SK-MEL-5 (cell line): ENCODE results near the gene MICU1. TPM values are rescaled to one million over a fixed set of nuclear protein-coding genes. Genes with fewer than 3 reads are reported as not detected.
A peak's percentile ranks its signal among the peaks of the same experiment; 100 is the strongest.
"Not testable (repeated sequence)": the region's sequence is repeated elsewhere in the genome, so short reads cannot be mapped to it uniquely, and the experiment has no call there.

Experiments used
- DNase-seq: peaks from one replicate; pipeline ENCODE4 v3.0.0-alpha.2; 2016; ENCODE audit warnings: low read depth, low spot score
- in situ Hi-C: cut with HindIII; loops from 2 replicates; pipeline ENCODE4 v1.10.0; 2016; ENCODE audit warnings: low sequenced_read_pairs, high pct_unique_total_duplicates, low pct_unique_long_range_greater_than_20kb
- total RNA-seq: library from RNA; depleted of rRNA; stranded (reverse); fragments of >200 nt; shearing (Covaris generic); gene quantifications from 2 replicates; pipeline ENCODE4 v1.2.3, GENCODE V29; 2014

Gene MICU1
- total RNA-seq, 1 experiment from 2014 or later = 34.8 TPM

DNA sequence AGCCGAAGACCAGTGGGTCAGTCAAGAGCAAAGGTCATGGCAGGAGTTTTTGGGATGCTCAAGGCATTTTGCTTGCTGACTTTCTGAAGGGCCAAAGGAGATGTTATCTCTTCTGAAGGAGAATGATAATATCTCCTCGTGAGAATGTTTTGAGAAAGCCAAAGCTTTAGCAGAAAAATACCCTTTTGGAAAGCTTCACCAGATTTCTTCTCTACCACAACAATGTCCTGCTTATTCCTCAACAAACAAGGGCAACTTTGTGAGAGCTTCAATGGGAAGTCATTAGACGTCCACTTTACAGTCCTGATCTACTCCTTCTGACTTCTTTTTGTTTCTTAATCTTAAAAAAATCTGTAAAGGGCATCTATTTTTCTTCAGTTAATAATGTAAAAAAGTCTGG is 138.4 kb downstream of the MICU1 start:
- in situ Hi-C loops = loop anchor here (25.0 kb wide), 1 partner anchor 200 kb away; the partner anchor contains the start of gene MCU
- peak; percentile 85 for DNase-seq

DNA sequence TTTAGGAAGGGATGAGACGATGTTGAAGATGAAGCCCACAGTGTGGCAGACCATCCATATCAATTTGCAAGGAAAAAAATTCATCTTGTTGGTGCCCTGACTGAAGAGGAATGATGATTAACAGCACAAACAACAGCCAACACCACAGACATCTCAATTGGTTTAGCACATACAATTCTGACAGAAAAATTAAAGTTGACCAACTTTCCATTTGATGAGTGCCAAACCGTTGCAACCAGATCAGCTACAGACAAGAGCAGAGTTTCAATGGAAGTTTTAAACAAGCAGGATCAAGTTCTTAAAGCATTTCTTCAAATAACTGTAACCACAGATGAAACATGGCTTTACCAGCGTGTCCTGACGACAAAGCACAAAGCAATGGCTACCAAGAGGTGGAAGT is 138.8 kb downstream of the MICU1 start:
- in situ Hi-C loops = loop anchor here (25.0 kb wide), 1 partner anchor 200 kb away; the partner anchor contains the start of gene MCU
- no peak for DNase-seq

DNA sequence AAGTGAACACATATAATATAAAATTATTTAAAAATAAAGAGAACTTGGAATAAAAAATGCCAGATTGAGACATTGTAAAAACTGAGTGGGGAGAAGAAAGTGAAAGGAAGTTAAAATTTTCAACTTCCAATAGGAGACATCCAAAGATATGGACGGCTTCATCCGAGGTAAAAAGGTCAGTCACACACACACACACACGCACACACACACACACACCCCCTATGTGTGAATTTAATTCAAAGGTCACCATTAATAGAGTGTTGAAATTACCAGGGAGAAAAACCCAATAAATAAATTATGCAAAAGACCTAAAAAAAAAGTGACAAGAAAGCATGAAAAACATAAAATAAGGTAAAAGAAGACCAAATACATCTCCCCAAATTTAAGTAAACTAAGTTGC is 140.2 kb downstream of the MICU1 start:
- no peak for DNase-seq
- in situ Hi-C loops = loop anchor here (25.0 kb wide), 1 partner anchor 202 kb away; the partner anchor contains the start of gene MCU

DNA sequence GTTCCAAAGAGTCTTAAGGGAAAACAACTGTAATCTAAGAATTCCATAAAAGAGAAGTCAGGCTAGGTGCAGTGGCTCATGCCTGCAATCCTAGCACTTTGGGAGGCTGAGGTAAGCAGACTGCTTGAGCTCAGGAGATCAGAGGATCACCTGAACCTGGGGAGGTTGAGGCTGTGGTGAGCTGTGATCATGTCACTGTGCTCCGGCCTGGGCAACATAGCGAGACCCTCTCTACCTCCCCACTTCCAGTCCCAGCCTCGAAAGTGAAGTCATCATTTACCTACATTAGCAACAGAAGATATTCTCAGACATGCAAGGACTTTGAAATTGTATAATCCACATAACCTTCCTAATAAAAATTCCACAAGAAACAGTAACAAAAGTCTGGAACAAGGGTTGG is 141.4 kb downstream of the MICU1 start:
- DNase-seq = no peak
- in situ Hi-C loops = loop anchor here (25.0 kb wide), 1 partner anchor 203 kb away; the partner anchor contains the start of gene MCU

DNA sequence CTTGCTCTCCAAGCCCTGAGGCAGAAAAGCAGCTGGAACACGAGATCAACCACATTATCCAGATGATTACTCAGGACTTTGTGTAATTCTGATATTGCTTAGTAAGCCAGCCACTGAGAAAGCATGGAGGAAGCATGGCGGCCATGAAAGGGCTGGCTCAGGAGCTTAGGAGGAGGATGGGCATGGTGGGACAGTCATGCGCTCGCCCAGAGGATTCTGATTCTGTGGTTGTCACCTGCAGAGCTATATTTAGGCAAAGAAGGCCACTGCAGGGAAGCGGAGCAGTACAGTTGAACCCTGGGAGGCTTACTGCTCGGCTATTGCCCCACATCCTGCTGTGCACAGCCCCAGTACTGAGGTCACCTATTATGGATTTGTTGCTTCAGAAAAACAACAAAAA is 142.4 kb downstream of the MICU1 start:
- in situ Hi-C loops = loop anchor here (25.0 kb wide), 1 partner anchor 204 kb away; the partner anchor contains the start of gene MCU
- DNase-seq = peak; percentile 16

DNA sequence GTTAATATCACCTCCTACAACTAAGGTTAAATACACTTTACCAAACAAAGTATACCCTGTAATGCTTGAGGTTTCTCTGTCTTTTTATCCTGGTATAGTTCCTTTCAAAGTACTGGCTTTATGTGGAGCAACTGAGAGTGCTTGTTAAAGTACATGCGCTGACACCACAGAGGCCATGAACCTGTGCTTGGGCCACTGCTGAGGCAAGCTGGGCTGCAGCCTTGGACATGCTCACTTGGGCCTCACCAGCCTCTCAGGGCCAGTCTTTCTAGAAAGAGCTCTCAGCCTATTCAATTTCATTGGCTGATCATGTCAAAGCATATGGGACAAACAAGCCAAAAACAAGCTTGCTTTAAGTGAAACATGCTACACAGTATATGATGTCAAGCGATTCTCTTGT is 145.0 kb downstream of the MICU1 start:
- DNase-seq = no peak
- in situ Hi-C loops = loop anchor here (25.0 kb wide), 1 partner anchor 206 kb away; the partner anchor contains the start of gene MCU

DNA sequence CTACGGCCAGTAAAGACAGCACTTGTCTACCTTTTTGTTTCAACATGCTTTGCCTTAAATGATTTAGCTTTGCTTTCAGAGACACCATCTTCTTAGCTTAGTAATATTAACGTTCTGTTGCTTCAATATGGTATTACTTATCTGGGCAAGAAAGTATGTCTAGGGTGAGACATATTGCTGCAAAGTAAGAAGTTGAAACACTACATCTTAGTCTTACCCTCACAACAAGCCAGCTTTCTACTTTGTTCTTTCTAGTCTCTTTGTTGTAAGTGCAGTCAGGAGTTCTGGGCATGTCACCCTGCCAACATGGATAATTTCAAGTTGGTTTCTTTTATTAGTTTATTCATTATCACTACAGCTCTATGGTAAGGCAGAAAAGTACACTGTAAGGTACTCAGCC is 148.4 kb downstream of the MICU1 start:
- no peak for DNase-seq
- in situ Hi-C loops = loop anchor here (25.0 kb wide), 1 partner anchor 210 kb away; the partner anchor contains the start of gene MCU

DNA sequence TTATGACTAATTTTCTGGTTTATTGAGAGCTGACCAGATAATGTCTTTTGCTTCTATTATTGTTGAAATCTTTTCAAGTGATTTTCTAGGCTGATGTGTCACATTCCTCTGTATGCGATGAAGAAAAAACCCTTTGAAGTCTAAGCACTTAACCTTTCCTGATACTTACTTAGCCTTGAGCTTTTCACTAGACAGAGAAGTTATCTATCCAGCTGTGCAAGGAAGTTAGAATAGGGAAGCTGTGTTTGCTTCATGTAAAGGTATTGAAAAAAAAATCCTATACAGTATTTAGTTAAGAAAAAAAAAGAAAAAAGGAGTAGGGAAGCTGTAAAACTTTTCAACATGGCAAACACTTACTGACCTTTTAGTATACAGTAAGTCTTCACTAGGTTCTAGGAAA is 153.6 kb downstream of the MICU1 start:
- in situ Hi-C loops = no loop called here
- DNase-seq = no peak

DNA sequence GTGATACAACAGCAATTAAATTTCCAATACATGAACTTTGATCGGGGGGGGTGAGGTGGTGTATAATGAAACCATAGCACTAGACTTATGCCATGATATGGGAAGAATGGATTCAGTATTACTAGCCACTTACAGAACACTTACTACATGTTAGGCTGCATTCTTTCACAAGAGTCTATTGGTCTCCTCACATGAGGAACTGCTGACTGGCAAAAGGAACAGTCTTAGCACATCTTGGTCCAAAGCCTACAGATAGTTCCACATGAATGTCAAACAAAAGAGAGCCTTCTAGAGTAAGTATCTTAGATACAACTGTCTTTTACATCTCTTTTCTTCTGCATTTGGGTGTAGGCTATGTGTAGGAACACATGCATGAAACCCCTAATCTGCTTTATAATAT is 155.2 kb downstream of the MICU1 start:
- DNase-seq = peak; percentile 33
- in situ Hi-C loops = no loop called here

DNA sequence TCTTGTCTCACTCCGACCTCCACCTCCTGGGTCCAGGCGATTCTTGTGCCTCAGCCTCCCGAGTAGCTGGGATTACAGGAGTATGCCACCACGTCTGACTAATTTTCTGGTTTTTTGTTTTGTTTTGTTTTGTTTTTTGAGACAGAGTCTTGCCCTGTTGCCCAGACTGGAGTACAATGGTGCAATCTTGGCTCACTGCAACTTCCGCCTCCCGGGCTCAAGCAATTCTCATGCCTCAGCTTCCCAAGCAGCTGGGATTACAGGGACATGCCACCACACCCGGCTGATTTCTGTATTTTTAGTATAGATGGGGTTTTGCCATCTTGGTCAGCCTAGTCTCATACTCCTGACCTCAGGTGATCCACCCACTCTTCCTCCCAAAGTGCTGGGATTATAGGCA is 158.8 kb downstream of the MICU1 start:
- DNase-seq, in situ Hi-C loops: not testable (repeated sequence)

DNA sequence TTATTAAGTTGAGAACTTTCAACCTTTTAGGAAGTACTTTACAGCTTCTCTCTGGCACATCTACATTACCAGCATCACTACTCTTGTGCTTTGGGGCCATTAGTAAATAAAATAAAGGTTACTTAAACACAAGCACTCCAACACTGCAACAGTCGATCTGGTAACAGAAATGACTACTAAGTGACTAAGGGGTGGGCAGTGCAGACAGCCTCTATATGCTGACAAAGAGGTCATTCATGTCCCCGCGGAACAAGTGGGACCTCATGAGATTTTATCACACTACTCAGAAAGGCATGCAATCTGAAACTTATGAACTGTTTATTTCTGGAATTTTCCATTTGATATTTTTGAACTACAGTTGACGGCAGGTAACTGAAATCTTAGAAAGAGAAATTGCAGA is 159.9 kb downstream of the MICU1 start:
- peak; percentile 56 for DNase-seq
- in situ Hi-C loops = no loop called here

DNA sequence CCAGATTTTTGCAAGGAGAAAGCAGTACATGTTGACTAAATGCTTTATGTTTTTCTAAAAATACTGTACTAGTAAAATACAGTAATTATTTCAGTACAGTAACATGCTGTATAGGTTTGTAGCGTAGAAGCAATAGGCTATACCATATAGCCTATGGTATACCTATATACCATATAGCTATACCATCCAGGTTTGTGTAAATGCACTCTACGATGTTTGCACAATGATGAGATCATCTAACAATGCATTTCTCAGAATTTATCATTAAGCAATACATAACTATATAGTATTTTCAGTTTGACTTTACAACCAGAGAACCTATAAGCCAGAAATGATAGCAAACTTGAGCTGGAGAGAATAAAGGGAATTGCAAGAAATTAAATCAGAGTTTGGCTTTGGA is 161.4 kb downstream of the MICU1 start:
- DNase-seq = no peak
- in situ Hi-C loops = no loop called here

DNA sequence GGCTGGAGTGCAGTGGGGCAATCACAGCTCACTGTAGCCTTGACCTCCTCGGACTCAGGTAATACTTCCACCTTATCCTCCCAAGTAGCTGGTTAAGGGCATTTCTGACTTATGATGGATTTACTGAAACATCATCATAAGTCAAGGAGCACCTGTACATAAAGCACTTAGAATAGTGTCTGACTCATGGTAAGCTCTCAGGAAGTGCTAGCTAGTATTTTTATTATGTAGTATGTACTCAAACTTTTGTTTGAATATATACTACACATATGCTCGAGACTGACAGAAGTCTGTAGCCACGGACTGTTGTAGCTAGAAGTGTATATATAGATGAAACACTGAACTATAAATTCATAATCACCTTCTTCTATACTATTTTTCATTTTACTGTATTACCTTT is 163.6 kb downstream of the MICU1 start:
- DNase-seq = no peak
- in situ Hi-C loops = no loop called here

DNA sequence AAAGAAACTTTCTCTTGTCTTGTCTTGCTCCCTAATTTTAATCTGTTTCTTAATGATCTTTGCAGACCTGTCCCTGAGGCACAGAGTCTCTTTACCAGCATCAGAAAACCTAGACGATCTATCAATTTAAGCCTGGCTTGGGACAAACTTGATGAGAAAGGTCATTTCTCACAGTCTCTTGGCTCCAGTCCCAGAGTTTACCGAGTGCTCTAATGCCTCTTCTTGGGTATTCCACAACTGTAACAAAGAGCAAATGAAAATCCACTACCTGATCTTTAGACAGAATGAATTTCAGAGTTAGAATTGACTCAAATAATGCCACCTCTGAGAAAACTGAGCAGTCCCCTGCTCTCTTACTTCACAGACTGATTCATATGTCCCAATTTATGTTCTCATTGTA is 164.8 kb downstream of the MICU1 start:
- in situ Hi-C loops = no loop called here
- no peak for DNase-seq

DNA sequence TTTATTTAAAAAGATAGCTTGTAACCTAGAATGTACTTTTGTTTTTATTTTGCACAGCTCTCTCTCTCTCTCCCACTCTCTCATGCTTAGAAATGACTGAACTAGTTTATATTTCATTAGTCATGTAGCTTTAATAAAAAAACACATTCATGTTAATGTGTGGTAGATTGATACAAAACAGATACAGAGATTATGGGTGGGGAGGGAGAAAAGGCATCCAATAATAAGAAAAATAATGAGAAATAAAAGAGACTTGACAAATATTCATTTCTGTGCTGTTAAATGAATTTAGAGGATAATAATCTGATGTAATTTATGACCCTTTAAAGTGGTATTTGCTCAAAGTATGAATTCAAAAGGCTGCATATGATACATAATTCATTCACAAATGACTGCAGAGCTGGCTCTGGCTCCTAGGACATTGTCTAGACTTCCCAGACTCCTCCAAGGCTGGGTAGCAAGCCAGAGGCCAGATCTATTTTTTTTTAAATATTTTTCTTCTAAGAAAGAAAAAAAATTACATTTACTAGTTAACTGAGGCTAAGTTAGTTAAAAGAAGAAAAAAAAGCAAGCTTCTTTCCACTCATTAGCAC is 165.5 kb downstream of the MICU1 start:
- in situ Hi-C loops = no loop called here
- no peak for DNase-seq

DNA sequence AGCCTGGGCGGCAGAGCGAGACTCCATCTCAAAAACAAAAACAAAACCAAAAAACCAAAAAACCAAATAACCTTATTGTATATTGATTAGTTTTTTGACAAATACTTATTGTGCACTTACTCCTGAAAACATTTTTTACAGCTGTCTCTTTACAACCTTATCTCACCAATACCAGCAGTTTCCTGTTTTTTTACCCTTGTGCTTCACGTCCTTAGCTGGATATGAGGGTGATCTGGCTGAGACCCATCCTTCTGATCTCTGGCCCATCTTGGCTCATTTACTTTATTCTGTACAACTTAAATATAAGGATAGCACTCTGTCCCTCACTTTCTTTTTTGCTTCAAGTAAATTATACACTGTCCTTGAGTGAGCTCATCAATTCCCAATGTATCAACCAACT is 166.6 kb downstream of the MICU1 start:
- no peak for DNase-seq
- in situ Hi-C loops = no loop called here

DNA sequence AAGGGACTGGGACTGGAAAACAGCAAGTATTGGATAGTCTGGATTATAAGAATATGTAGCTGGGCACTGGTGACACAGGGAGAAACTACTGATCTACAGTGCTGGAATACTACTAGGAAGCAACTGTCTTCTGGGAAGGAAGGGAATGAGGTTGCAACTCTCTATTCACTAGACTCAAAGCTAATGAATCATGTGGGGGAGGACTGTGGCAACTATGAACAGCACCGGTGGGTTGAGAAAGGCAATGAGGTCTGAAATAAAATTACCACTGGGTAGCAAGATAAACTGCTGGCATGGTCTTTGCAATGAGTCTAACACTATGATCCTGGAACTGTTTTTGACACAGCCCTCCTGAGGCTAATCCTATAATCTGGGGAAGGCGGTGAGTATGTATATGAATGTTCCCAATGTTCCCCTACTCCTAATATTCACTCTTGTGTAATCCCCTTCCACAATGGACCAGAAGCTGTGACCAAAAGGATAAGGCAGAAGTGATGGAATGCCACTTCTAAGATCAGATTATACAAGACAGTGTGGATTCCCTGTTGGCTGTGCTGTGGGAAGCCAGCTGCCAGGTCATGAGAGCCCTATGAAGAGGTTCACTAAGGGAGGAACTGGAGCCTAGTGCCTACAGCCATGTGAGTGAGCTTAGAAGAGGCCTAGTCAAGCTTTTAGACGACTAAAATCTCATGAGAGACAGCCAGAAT is 169.8 kb downstream of the MICU1 start:
- in situ Hi-C loops = no loop called here
- peak; percentile 28 for DNase-seq

DNA sequence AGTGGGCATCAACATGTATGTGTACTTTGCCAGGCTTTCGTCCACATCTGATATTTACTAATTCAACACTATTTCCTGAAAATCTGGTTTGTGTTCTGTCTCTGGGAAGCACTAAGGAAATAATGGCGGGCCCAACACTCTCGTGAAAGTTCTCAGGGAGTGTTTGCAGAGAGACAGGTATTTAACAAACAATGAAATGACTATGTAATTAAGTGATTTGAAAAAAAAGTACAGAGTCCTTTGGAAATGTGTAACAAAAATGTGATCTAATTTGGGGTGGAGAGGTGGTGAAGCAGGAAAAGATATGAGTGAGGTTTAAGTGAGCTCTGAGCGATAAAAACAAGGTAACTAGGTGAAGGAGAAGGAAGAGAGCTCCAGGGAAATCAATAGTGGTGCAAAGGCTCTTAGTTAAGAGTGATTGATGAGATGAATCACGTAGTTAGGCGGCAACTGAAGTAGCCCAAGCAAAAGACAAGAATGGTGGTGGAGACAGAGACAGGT is 175.9 kb downstream of the MICU1 start:
- no peak for DNase-seq
- in situ Hi-C loops = no loop called here

DNA sequence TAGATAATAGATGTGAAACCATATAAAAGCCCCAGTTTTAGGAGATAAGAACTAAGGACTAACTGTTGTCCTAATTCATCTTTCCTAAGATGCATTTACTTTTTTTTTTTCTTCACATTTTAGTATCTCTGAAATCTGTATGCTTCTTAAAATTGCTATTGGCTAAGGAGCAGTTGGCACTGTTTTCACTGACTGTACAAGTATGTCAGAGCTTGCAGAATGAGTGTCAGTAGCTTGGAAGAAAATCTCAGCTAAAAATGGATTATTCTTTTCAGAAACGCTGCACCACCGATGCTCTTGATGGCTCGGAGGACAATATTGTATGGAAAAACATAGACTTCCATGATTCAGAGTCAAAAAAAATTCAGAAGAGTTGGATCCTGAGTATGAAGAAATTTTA is 180.0 kb downstream of the MICU1 start:
- in situ Hi-C loops = no loop called here
- no peak for DNase-seq
